IMR-90 (cell line): ENCODE data around the gene PDZD2. TPM values are rescaled to one million over a fixed set of nuclear protein-coding genes. Genes with fewer than 3 reads are reported as not detected.

Experiments
- ATAC-seq: fragments of 200-7000 bp; cut with Tn5 transposase; 2 replicates; pipeline ENCODE4 v1.9.1; 2020; ENCODE audit warnings: low read depth, mild to moderate bottlenecking, moderate library complexity
- BruUV-seq: library from RNA; stranded (reverse); fragments of 400-500 nt; replicated peaks from 2 replicates; lab custom pipeline; 2021; lab: Mats Ljungman, UMichigan
- CTCF ChIA-PET: fragments of 300-600 bp; formaldehyde crosslinking; extraction: SDS; loops from one replicate; lab custom pipeline; 2021; ENCODE audit warnings: antibody characterized with exemption; lab: Yijun Ruan, JAX
- POLR2A ChIA-PET: fragments of 300-600 bp; sonication (Branson Sonifier 250); formaldehyde crosslinking; loops from one replicate; lab custom pipeline; 2022; ENCODE audit warnings: antibody characterized with exemption; ENCODE audit not compliant: unreplicated experiment; lab: Charles Lee
- DNase-seq: peaks from one replicate; pipeline ENCODE4 v3.0.0; 2013
- H2AFZ ChIP-seq: replicated peaks from 2 replicates; pipeline ENCODE3; 2013; ENCODE audit warnings: low read length, mild to moderate bottlenecking; ENCODE audit not compliant: poor library complexity
- H2AK5ac ChIP-seq: 2 replicates; pipeline ENCODE4 v1.6.1; 2013; ENCODE audit warnings: low read depth, low read length, inconsistent platforms
- H2AK9ac ChIP-seq: replicated peaks from 2 replicates; pipeline ENCODE3; 2013; ENCODE audit warnings: mild to moderate bottlenecking, low read depth, low read length, moderate library complexity; ENCODE audit not compliant: poor library complexity
- H2BK120ac ChIP-seq: 2 replicates; pipeline ENCODE4 v1.6.1; 2013; ENCODE audit warnings: low read depth, low read length, inconsistent platforms
- H2BK15ac ChIP-seq: 3 replicates; pipeline ENCODE4 v1.6.1; 2013; ENCODE audit warnings: low read depth, low read length, inconsistent platforms
- H2BK20ac ChIP-seq: 2 replicates; pipeline ENCODE4 v1.6.1; 2013; ENCODE audit warnings: low read depth, mild to moderate bottlenecking, inconsistent platforms, low read length, moderate library complexity
- H2BK5ac ChIP-seq: 2 replicates; pipeline ENCODE4 v1.6.1; 2013; ENCODE audit warnings: mild to moderate bottlenecking, low read depth, low read length, inconsistent platforms; ENCODE audit not compliant: poor library complexity, severe bottlenecking
- H3K14ac ChIP-seq: replicated peaks from 2 replicates; pipeline ENCODE4 v1.6.1; 2013; ENCODE audit warnings: low read depth, low read length, inconsistent platforms
- H3K18ac ChIP-seq: 2 replicates; pipeline ENCODE4 v1.6.1; 2013; ENCODE audit warnings: low read depth, low read length, control low read depth
- H3K23ac ChIP-seq: 2 replicates; pipeline ENCODE4 v1.6.1; 2013; ENCODE audit warnings: low read depth, low read length, inconsistent platforms
- H3K27ac ChIP-seq: 2 replicates; pipeline ENCODE4 v1.5.1; 2013; ENCODE audit warnings: mild to moderate bottlenecking, control low read depth, low read length; ENCODE audit not compliant: insufficient read depth
- H3K27me3 ChIP-seq: 2 replicates; pipeline ENCODE4 v1.6.1; 2013; ENCODE audit warnings: low read length; ENCODE audit not compliant: control insufficient read depth, insufficient read depth
- H3K36me3 ChIP-seq: 2 replicates; pipeline ENCODE4 v1.6.1; 2013; ENCODE audit warnings: low read length, mixed read lengths; ENCODE audit not compliant: control insufficient read depth, insufficient read depth
- H3K4ac ChIP-seq: 2 replicates; pipeline ENCODE4 v1.6.1; 2013; ENCODE audit warnings: low read depth, low read length, inconsistent platforms
- H3K4me1 ChIP-seq: 2 replicates; pipeline ENCODE4 v1.6.1; 2013; ENCODE audit warnings: low read length, mixed read lengths; ENCODE audit not compliant: control insufficient read depth, insufficient read depth
- H3K4me2 ChIP-seq: 2 replicates; pipeline ENCODE4 v1.6.1; 2013; ENCODE audit warnings: low read depth, mild to moderate bottlenecking, control low read depth, low read length, moderate library complexity
- H3K4me3 ChIP-seq: 2 replicates; pipeline ENCODE4 v1.5.1; 2013; ENCODE audit warnings: low read depth, mild to moderate bottlenecking, control low read depth, low read length, moderate library complexity; ENCODE audit not compliant: insufficient read depth
- H3K56ac ChIP-seq: 2 replicates; pipeline ENCODE4 v1.6.1; 2013; ENCODE audit warnings: low read length, inconsistent platforms; ENCODE audit not compliant: insufficient read depth; ENCODE audit errors: extremely low read depth
- H3K79me1 ChIP-seq, 2 experiments: 2 replicates each; pipeline ENCODE4 v1.6.1; 2013; ENCODE audit warnings: low read length in 2 of 2, inconsistent platforms in 1 of 2, low read depth in 1 of 2
- H3K9ac ChIP-seq: 2 replicates; pipeline ENCODE4 v1.6.1; 2013; ENCODE audit warnings: low read depth, low read length, control low read depth
- H3K9me1 ChIP-seq: 2 replicates; pipeline ENCODE4 v1.6.1; 2013; ENCODE audit warnings: low read length, inconsistent platforms; ENCODE audit not compliant: insufficient read depth
- H3K9me3 ChIP-seq: 2 replicates; pipeline ENCODE4 v1.6.1; 2013; ENCODE audit warnings: low read length; ENCODE audit not compliant: control insufficient read depth, insufficient read depth
- H4K20me1 ChIP-seq: 2 replicates; pipeline ENCODE4 v1.6.1; 2013; ENCODE audit warnings: low read length, inconsistent platforms; ENCODE audit not compliant: insufficient read depth
- H4K5ac ChIP-seq: 2 replicates; pipeline ENCODE4 v1.6.1; 2013; ENCODE audit warnings: mild to moderate bottlenecking, low read depth, low read length, control low read depth
- H4K8ac ChIP-seq, 2 experiments: 2 replicates each; pipeline ENCODE4 v1.6.1; 2013; ENCODE audit warnings: low read depth in 2 of 2, low read length in 2 of 2, control low read depth in 1 of 2, inconsistent platforms in 1 of 2
- H4K91ac ChIP-seq: 2 replicates; pipeline ENCODE4 v1.6.1; 2013; ENCODE audit warnings: low read depth, low read length, inconsistent platforms; ENCODE audit not compliant: insufficient read depth
- CEBPB ChIP-seq: IDR thresholded peaks from 2 replicates; pipeline ENCODE4 v1.6.1; 2012; ENCODE audit warnings: low read depth, low read length, improper control_type of control experiment
- CHD1 ChIP-seq: IDR thresholded peaks from 2 replicates; pipeline ENCODE4 v1.6.1; 2012; ENCODE audit warnings: low read depth, low read length, improper control_type of control experiment
- ELK1 ChIP-seq: fragments of 150-350 bp; IDR thresholded peaks from 2 replicates; pipeline ENCODE4 v1.6.1; 2016; ENCODE audit warnings: low read depth, mild to moderate bottlenecking, low read length, moderate library complexity, borderline replicate concordance
- MAFK ChIP-seq: IDR thresholded peaks from 2 replicates; pipeline ENCODE4 v1.6.1; 2012; ENCODE audit warnings: low read depth, low read length, improper control_type of control experiment
- MXI1 ChIP-seq: IDR thresholded peaks from 2 replicates; pipeline ENCODE4 v1.6.1; 2012; ENCODE audit warnings: low read depth, mild to moderate bottlenecking, low read length, moderate library complexity, borderline replicate concordance
- NFE2L2 ChIP-seq: fragments of 150-350 bp; IDR thresholded peaks from 2 replicates; pipeline ENCODE4 v1.6.1; 2016; ENCODE audit warnings: low read depth, mild to moderate bottlenecking, low read length
- POLR2A ChIP-seq: IDR thresholded peaks from 2 replicates; pipeline ENCODE4 v1.6.1; 2012; ENCODE audit warnings: mild to moderate bottlenecking, low read depth, low read length
- RAD21 ChIP-seq: IDR thresholded peaks from 2 replicates; pipeline ENCODE4 v1.6.1; 2012; ENCODE audit warnings: low read length, improper control_type of control experiment
- RCOR1 ChIP-seq: IDR thresholded peaks from 2 replicates; pipeline ENCODE4 v1.6.1; 2012; ENCODE audit warnings: mild to moderate bottlenecking, low read length, improper control_type of control experiment; ENCODE audit not compliant: insufficient replicate concordance
- RFX5 ChIP-seq: IDR thresholded peaks from 2 replicates; pipeline ENCODE4 v1.8.0; 2012; ENCODE audit warnings: low read depth, mild to moderate bottlenecking, low read length, moderate library complexity
- WGBS, 2 experiments: methylation state at CpG; one replicate each; pipeline versions ENCODE4 v1.1.5 to v1.1.7; 2013; ENCODE audit warnings: missing lambda C conversion rate in 2 of 2; ENCODE audit not compliant: insufficient read length in 1 of 2; ENCODE audit errors: extremely low coverage in 2 of 2; 5-methylcytosine and 5-hydroxymethylcytosine counted together
- dilution Hi-C: fragments of 300-500 bp; cut with HindIII; formaldehyde crosslinking; loops from one replicate; pipeline ENCODE4 v1.14.3; 2018; ENCODE audit warnings: low sequenced_read_pairs; ENCODE audit not compliant: unreplicated experiment
- in situ Hi-C: fragments of 300-500 bp; cut with MboI; formaldehyde crosslinking; loops from 3 replicates; pipeline ENCODE4 v1.14.3; 2019; ENCODE audit warnings: low sequenced_read_pairs, inconsistent platforms, mixed read lengths
- intact Hi-C: fragments of 100-400 bp; cut with micrococcal nuclease; formaldehyde crosslinking; loops from 2 replicates; pipeline ENCODE4 v1.10.0; 2022
- polyA plus RNA-seq, 3 experiments: library from polyadenylated mRNA; depleted of rRNA; stranded (reverse); fragments of >200 nt; gene quantifications; 2 replicates each; pipeline ENCODE4 v1.2.3, GENCODE V29; 2012; ENCODE audit warnings: low replicate concordance in 1 of 3
- total RNA-seq: library from RNA; depleted of rRNA; stranded (reverse); fragments of >200 nt; gene quantifications from 2 replicates; pipeline ENCODE4 v1.2.3, GENCODE V29; 2012

The PDZD2 gene
- total and polyA plus RNA-seq, 2 of the 4 experiments (the other 2 are of a cell fraction): under 0.01 to 0.02 TPM

GRCh38 chr5:32066448-32066847 lies 427.5 kb downstream of the PDZD2 start:
- Histone ChIP-seq H3K79me1 (no peaks in the 10 kb centered on the region), H3K4me3 (no peak overlapping the region), H4K5ac (no peak overlapping the region), H2BK20ac (no peak overlapping the region), H3K27ac (no peak overlapping the region), H2AK5ac (no peak overlapping the region), H3K9ac (no peak overlapping the region), H3K27me3 (peaks cover 27% of the 10 kb centered on the region), H3K9me3 (no peaks in the 10 kb centered on the region), H2BK5ac (no peak overlapping the region), H2AFZ (no peak overlapping the region), H3K9me1 (no peaks in the 10 kb centered on the region), H3K4ac (no peak overlapping the region), H4K20me1 (no peaks in the 10 kb centered on the region), H3K4me2 (no peak overlapping the region), H2AK9ac (no peak overlapping the region), H3K23ac (no peak overlapping the region), H3K14ac (no peak overlapping the region), H3K4me1 (no peaks in the 10 kb centered on the region), H4K91ac (no peak overlapping the region), H2BK120ac (no peak overlapping the region), H2BK15ac (no peak overlapping the region), H3K56ac (no peak overlapping the region), H3K18ac (no peak overlapping the region), H4K8ac (no peak overlapping the region), H3K36me3 (no peaks in the 10 kb centered on the region)
- DNase-seq (no peak), ATAC-seq (no peak)
- POLR2A ChIA-PET: no interaction called here
- intact Hi-C loops (no loop called here), in situ Hi-C loops (no loop called here), dilution Hi-C loops (loop anchor here (25.0 kb wide), 1 partner anchor 229 kb away; no protein-coding TSS in a partner anchor)
- no TSS peak for BruUV-seq
- WGBS, 2 experiments: no CpG with 5 or more reads among the region's 5 CpGs
- CTCF ChIA-PET: no interaction called here
- TF ChIP-seq RCOR1 (no peak), RAD21 (no peak), ELK1 (no peak), POLR2A (no peak), MXI1 (no peak), NFE2L2 (no peak), CEBPB (no peak), CHD1 (no peak), MAFK (no peak), RFX5 (no peak)
